NAMALWA (cell line): ENCODE measurements around the gene TMEM53.
A peak's percentile ranks its signal among the peaks of the same experiment; 100 is the strongest.

Experiments used
- DNase-seq: peaks from one replicate; pipeline ENCODE4 v3.0.0-alpha.2; 2015; ENCODE audit warnings: low spot score

The TMEM53 gene

DNA sequence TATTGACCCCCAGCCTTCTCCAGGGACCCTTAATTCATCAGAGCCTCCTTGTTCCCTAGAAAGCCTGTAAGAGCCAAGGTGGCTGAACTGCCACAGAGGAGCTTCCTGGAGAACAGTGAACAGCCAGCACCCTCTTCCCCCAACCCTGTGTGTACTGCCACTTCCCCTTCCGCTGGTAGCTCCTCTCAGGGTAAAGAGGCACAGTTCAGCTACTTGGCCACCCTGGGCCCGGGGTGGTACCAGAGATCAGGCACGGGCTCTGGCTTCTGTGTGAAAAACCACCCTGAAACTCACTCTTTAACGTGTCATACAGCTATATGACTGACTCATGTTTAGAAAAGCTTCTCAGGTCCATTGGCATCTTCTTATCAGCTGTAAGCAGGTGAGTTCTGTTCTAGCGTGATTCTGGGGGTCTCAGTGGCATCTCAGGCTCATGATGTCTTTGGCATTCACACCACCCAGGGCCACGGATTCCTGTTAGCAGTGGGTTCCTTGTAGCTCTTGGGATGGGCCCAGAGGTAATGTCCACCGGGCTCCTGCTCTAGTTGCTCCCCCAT is 22.6 kb upstream of the TMEM53 start:
- no peak for DNase-seq

DNA sequence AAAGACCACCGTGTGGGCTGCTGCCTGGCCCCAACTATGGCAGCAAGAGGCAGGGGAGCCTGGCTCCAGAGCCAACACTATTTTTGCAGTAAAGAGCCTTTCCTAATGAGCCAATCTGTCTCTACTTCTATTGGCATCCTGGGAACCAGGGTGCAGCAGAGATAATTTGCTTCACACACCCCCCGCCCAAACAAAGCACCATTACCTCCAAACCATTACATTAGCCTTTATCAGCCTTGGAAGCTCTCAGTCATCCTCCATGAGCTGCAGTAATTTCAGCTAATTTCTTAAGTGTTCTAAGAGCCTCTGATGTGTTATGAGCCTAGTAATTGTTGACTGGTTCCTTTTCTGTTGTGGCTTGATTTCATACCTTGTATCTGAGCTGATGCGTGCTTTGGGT is 21.8 kb upstream of the TMEM53 start:
- no peak for DNase-seq

DNA sequence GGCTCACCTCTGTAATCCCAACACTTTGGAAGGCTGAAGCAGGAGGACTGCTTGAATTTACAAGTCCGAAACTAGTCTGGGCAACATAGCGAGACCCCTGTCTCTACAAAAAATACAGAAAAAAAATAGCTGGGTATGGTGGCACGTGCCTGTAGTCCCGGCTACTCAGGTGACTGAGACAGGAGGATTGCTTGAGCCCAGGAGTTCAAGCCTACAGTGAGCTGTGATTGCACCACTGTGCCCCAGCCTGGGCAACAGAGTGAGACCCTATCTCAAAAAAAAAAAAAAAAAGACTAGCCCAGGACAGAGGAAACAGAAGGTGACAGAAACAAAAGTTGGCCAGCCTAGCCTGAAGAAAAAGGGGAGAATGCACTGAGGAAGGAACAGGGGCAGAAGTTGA is 21.4 kb upstream of the TMEM53 start:
- DNase-seq: no peak

DNA sequence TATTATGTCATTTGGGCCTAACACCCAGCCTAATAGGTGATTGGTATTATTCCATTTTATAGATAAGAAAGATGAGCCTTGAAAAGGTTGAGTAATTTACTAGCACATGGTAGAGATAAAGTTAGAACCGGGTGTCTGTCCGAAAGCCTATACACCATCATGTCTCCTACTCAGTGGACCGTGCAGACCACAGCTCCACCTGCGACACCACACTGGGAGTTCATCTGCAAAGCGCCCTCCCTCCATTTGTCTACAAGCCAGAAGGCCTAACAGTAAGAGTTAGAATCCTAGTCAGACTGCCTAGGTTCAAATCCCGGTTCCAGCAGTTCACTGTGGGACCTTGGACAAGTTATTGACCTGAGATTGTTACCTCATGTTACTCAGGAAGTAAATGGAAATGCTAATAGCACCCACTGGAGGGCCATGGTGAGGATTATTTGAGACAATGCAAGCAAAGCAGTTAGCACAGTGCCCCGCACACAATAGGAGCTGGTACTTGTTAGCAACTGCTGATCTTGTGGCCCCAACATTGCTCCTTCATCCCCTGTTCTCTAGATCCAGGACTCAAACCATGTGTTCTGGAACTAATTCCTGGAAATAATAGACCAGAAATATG is 20.7 kb upstream of the TMEM53 start:
- DNase-seq: peak; percentile 79

DNA sequence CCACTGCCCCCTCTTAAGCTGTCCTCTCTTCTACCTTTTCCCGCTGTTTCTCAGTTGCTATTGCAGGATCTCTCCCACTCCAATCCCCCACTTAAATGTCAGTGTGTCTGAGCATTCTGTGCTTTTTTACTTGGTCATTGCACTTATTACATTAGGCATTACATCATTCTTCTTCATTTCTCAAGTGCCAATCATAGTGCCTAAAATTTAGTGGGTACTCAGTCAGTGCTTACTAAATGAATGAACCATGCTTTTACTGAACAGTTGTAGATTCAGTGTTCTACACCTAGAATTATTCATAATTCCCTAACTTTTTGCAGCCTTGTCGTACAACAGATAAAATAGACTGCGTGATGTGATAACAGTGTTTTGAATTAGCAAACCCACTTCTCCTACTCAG is 19.6 kb upstream of the TMEM53 start:
- no peak for DNase-seq

DNA sequence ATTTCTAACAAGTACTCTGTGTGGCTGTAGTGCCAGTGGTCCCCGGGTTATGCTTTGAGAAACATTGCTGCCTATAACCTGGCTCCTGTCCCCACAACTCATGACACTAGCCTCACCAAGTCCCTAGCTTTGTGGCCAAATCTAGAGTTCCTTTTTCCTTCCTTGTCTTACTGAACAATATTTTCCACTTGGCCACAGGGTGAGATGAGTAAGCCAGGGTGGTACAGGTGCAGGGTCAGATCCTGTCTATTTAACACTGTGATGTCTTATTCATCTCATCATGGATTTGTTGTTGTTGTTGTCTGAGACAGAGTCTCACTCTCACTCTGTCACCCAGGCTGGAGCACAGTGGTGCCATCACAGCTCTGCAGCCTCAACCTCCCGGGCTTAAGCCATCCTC is 18.9 kb upstream of the TMEM53 start:
- peak; percentile 35 for DNase-seq

DNA sequence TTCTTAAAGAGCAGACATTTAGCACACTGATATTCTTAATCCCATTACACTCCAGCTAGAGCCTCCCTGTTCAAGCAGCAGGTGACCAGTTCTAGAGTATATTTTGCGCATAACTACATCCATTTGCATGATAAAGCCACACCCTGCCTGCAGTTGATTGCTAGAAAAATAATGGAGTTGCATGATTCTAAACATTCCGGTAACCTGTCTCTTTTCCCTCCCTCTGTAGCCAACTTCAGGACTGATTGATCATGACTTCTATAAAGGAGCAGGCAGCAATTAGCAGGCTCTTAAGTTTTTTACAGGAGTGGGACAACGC is 15.1 kb upstream of the TMEM53 start:
- no peak for DNase-seq

DNA sequence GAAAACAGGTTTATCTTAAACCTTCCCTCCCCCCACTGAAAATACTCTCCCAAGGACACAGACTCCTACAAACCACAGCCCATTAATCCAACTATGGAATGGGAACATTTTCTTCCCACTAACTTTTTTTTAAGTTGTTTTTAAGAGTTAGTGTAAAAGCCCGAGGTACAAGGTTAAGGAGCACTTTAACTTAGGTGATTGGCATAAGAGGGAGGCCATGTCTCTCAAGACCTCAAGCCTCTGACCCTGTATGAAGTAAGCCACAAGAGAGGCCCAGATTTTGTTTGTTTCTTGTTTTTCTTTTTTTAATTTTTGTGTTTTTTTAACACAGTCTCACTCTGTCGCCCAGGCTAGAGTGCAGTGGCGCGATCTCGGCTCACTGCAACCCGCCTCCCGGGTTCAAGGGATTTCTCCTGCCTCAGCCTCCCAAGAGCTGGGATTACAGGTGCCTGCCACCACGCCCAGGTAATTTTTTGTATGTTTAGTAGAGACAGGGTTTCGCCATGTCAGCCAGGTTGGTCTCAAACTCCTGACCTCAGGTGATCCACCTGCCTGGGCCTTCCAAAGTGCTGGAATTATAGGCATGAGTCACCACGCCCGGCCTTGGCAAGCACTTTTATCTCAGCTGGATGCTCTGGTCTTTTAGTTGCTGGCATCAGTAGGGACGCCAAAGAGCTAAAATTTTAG is 14.6 kb upstream of the TMEM53 start:
- no peak for DNase-seq

DNA sequence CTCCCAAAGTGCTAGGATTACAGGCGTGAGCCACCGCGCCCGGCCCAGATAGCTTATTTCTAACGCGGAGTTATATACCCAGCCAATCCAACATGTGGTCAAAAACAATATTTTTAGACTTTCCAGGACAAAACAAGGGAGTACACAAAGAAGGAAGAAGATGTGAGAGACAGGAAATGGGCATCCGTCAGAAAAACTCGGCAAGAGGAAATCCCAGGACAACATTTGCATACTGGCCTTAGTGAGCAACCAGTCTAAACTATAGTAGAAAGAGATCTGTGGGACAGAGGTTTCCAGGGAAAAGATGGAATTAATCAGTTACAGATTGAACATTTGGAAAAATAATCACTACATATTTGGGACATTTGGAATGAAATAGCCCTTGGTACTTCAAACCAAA is 11.6 kb upstream of the TMEM53 start:
- DNase-seq: no peak

DNA sequence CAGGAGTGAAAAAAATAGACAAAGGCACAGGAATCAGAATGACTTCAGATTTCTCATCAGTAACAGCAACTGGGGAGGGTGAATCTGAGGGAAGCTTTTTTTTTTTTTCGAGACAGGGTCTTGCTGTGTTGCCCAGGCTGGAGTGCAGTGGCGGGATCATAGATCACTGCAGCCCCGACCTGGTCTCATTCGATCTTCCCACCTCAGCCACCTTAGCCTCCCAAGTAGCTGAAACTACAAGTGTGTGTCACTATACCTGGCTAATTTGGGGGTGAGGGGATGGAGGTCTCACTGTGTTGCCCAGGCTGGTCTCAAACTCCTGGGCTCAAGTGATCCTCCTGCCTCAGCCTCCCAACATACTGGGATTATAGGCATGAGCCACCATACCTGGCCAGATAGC is 10.9 kb upstream of the TMEM53 start:
- no peak for DNase-seq

DNA sequence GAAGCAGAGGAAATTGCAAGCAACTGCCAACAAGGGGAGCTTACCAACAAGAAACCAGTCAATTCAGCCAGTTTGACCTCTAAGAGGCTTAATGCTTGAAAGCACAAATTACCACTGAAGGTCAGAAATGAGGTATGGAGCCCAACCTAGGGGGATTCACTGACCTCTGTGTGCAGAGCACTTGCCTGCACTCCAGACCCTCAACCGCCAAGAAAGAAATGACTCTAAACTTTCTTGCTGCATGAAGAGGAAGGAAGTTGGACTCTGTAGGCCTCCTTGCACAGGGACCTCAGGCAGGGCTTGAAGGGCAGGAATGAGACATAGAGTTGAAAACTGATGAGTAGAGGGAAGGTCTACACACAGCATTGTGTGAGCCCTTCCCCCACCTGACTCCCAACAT is 10.2 kb upstream of the TMEM53 start:
- no peak for DNase-seq

DNA sequence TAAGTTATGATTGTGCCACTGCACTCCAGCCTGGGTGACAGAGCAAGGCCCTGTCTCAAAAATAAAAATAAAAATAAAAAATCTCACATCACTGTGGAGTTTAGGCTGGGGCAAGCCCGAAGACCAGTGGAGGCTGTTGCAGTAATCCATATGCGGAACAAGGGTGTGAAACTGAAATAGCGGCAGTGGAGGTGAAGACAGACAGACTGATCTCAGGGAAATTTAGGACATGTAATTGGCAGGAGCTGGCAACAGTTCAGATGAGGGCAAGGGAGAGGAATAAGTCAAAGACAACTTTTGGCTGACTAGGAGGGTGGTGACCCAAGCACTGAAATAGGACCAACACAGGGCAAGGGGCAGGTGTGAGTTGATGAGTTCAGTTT is 8.6 kb upstream of the TMEM53 start:
- no peak for DNase-seq

DNA sequence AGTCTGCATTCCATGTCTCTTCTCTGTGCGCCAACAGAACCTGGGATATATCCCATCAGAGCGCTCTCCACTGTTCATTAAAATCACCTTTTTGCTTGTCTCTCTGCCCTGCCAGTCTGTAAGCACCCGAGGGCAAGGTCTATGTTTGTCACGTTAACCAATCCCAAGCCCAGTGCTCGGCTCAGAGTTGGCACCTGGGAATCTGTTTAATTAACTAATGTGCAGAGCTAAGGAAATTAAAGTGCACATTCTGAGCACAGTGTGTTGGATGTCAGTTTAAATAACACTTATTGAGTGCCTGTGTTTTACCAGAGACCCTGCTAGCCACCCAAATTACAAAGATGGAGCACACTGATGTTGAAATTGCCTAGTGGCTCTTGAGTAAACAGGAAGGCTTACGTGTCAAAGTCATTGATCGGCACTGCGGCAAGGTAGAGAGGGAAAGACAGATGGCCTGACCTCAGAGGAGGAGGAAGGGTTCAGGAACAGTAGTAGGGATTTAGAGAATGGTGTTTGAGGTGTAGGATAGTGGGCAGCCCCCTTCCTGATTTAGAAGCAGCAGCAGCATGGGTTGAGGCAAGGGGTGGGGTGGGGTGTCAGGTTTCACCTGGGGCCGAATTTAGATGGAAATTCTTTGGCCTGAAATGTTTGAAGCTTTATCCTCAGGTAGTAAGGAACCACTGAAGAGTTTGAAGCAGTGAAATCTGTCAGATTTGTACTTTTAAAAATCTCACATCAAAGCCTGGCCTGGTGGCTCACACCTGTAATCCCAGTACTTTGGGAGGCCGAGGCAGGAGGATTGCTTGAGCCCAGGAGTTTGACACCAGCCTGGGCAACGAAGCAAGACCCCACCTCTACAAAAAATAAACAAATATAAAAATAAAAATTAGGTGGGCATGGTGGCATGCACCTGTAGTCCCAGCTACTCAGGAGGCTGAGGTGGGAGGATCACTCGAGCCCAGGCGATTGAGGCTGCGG is 7.9 kb upstream of the TMEM53 start:
- no peak for DNase-seq

DNA sequence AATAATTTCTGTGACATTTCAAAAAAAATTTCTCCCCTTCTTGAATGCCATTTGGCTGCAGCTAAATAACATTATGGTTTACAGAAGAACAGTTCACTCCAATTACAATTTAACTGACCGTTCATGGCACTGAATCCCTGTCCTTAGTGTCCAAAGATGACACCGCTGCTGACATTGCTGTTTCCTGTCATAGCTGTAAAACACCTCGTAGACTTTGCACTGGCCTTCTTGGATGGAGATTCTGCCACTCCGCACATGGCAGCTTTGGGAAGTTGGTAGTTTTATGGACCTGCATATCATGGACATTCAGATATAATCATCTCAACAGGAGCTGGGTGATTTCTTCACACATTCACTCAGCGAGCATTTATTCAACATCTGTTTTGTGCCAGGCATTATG is 5.2 kb upstream of the TMEM53 start:
- no peak for DNase-seq

DNA sequence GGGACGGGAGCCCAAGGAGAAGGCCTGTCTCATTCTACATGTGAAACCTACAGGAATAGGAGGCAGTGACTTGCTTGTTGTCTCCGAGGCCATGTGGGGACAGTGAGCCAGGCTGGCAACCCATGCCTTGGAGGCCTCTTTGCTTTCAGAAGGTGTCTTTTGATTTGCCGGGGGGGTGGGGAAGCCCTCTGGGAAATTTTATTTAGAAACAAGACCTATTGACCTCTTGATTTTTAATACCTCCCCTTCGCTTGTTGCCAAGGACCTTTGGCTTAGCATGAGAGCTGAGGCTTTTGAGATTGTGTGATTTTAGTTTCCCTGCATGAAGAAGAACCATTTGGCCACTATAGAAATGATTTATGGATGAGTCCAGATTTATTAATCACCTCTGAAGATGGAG is 4.3 kb upstream of the TMEM53 start:
- DNase-seq: no peak

DNA sequence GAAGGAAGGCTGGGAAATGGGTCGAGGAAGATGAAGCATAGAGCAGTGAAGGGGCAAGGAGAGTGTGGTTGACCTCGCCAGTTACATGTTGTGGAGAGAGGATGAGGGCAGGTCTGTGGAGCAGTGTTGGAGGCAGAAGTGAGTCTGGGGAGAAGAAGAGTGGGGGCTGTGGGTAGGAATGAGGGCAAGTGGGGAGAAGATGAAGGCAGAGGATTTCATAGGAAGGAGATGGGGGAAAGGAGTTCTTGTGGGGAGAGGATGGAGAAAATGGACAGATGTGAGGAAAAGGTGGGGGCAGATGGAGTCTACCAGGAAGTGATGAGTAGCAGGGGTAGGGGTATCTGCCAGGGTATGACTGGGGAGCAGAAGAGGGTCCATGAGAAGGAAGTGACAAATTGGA is 3.8 kb upstream of the TMEM53 start:
- DNase-seq: no peak

DNA sequence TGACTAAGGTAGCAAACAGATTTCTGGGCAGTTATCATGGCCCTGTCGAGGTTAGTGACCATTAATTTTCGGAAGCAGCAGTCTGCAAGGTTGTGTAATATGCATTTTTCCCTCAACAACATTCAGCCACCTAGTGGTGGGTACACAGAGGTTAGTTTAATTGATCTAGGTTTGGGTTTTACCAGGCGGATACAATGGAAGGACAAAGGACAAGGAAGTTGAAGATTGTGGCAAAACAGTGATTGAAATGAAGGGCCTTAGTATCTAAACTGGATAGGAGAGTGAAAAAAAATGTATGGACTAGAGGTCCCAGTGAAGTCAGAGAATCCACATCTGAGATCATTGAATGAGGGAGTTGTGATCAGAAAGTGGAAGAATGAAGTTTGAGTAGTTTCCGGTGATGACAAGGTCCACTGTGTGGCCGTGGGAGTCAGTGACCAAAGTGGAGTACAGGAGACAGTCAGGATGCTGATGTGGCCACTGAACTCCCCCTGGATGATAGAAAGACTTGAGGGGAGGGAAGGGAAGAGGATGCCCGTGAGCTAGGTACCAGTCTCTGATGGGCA is 3.0 kb upstream of the TMEM53 start:
- peak; percentile 69 for DNase-seq

DNA sequence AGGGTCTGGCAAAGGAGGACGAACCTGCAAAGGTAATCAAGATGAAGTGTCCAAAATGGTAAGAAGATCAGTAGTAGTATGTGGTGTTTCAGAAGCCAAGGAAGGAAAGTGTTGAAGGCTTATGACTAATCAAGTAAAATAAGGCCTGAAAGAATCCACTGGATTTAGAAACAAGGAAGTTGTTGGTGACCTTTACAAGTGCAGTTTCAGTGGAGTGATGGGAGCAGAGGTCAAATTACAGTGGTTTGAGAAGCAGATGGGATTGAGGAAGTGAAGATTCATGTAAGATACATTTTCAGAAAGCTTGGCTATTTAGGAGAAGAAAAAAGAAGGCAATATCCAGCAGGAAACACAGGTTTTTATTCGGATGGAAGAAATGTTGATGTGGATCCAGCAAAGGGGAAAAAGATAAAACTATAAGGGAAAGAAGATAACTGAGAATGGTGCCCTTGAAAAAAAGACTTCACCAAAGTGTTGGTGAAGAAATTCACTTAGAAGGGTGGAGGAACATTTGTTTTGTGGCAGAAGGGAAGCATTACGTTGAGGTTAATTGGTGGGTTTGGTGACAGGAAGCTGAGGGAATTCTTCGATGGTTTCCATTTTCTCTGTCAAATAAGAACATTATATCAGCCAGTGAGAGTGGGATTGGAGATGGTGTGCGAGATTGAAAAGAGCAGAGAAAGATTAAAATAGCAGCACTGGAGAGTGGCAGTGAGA is 2.4 kb upstream of the TMEM53 start:
- DNase-seq: peak; percentile 39

DNA sequence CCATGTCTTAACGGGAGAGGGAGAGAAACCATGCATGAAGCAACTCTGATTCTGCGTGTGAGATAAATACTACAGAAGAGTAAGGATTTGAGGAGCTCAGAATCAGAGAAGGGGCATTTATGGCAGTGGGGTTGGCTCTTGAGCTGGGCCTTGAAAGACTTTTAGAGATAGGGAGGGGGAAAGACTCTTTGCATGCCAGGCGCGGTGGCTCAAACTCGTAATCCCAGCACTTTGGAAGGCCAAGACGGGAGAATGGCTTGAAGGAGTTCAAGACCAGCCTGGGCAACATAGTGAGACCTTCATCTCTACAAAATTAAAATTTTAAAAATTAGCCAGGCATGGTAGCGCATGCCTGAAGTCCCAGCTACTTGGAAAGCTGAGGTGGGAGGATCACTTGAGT is 905 bp upstream of the TMEM53 start:
- DNase-seq: no peak

DNA sequence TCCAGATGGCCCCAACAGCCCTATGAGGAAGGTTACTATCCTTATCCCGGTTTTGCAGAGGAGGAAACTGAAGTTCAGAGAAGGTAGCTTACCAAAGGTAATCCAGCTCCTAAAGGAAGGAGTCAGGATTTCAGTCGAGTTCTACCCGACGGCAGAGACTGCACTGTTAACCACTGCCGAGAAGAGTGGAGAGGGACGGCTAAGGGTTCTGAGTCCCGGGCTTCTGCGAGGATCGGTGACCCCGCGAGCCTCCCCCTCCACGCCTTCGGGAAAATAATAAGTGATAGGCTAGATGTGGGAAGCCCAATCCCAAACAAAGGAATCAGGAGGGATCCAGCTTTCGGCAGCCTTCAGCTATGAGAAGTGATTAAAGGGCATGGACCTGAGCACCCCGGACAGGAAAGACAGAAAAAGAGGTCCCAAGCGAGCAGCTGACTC is 587 bp downstream of the TMEM53 start:
- no peak for DNase-seq

DNA sequence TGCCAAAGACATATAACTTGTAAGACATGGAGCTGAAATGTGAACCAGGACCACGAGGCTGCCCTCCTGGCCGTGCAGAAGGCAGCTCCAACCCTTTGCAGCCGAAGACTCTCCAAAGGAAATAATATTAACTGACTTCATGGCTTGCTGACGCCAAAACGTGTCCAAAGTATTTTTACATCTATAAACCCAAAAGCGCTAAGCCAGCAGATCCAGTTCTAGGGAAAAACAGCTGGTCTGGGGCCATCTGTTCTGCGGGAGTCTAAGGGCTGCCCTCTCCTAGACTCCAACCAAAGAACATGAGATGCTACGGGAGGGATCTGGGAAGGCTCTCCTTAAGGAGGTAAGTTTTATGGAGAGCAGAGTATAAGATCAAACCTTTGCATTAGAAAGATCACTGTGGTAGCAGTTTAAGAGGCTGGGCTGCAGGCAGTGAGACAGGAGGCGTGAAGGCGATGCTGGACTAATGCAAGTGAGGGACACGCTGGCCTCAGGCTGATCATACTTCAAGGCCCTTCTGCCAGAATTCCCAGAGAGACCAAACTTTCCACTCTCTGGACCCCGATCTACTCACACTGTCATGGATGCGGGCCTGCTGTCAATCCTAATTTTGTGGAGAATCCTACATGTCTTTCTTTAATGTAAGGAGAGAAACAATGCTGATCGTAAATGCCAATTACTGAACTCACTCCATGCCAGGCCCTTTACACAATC is 1.2 kb downstream of the TMEM53 start:
- no peak for DNase-seq
